ENCODE data around the gene NAA35. TPM values are rescaled to one million over a fixed set of nuclear protein-coding genes. Genes with fewer than 3 reads are reported as not detected.
"Not testable (repeated sequence)": the region's sequence is repeated elsewhere in the genome, so short reads cannot be mapped to it uniquely, and the experiment has no call there.

NAA35 gene
- total and polyA plus RNA-seq, 5 donors = 7.9 to 17.7 (median 16.9) TPM

- 89% methylated on average over 14 of the region's 14 CpGs for WGBS
These were observed 105.2 kb downstream of the NAA35 start for GRCh38 chr9:86046071-86046636.

GRCh38 chr9:86046930-86047341, 106.0 kb downstream of the NAA35 start:
- H3K27me3 ChIP-seq (ENCODE audit: control insufficient read depth, insufficient read depth) = no peaks in the 10 kb centered on the region
- no peak overlapping the region for H3K4me3 ChIP-seq (ENCODE audit: low read length)
- H3K27ac ChIP-seq (ENCODE audit: low read length) = no peak overlapping the region
- 79% methylated on average over 8 of the region's 8 CpGs for WGBS
- no peak for DNase-seq
- H3K9me3 ChIP-seq (ENCODE audit: control insufficient read depth, low read length) = no peaks in the 10 kb centered on the region
- no peak for ATAC-seq
- intact Hi-C loops (cut with DNase I) = no loop called here
- H3K4me1 ChIP-seq (ENCODE audit: control insufficient read depth, insufficient read depth, low read length) = no peaks in the 10 kb centered on the region

More at GRCh38 chr9:86046071-86046636, 105.2 kb downstream of the NAA35 start:
- Histone ChIP-seq H3K4me3 (ENCODE audit: low read length) (no peak overlapping the region), H3K4me1 (ENCODE audit: control insufficient read depth, insufficient read depth, low read length) (no peaks in the 10 kb centered on the region), H3K9me3 (ENCODE audit: control insufficient read depth, low read length) (no peaks in the 10 kb centered on the region), H3K27ac (ENCODE audit: low read length) (no peak overlapping the region), H3K27me3 (ENCODE audit: control insufficient read depth, insufficient read depth) (no peaks in the 10 kb centered on the region)
- intact Hi-C loops (cut with DNase I) = no loop called here
- DNase-seq (no peak), ATAC-seq (no peak)

GRCh38 chr9:86047361-86047760, 106.4 kb downstream of the NAA35 start:
- H3K4me1 ChIP-seq (ENCODE audit: control insufficient read depth, insufficient read depth, low read length) = no peaks in the 10 kb centered on the region
- ATAC-seq (no peak), DNase-seq (no peak)
- H3K27me3 ChIP-seq (ENCODE audit: control insufficient read depth, insufficient read depth) = no peaks in the 10 kb centered on the region
- no peak overlapping the region for H3K4me3 ChIP-seq (ENCODE audit: low read length)
- H3K27ac ChIP-seq (ENCODE audit: low read length) = no peak overlapping the region
- no peaks in the 10 kb centered on the region for H3K9me3 ChIP-seq (ENCODE audit: control insufficient read depth, low read length)
- WGBS = 96% methylated on average over 13 of the region's 13 CpGs
- intact Hi-C loops (cut with DNase I) = no loop called here

GRCh38 chr9:86048018-86048742, 107.2 kb downstream of the NAA35 start:
- intact Hi-C loops (cut with DNase I); H3K27ac ChIP-seq (ENCODE audit: low read length); DNase-seq; H3K9me3 ChIP-seq (ENCODE audit: control insufficient read depth, low read length); H3K27me3 ChIP-seq (ENCODE audit: control insufficient read depth, insufficient read depth); H3K4me1 ChIP-seq (ENCODE audit: control insufficient read depth, insufficient read depth, low read length); ATAC-seq; H3K4me3 ChIP-seq (ENCODE audit: low read length): not testable (repeated sequence)
- WGBS = 96% methylated on average over 6 of the region's 7 CpGs

GRCh38 chr9:86052556-86053468, 111.9 kb downstream of the NAA35 start:
- H3K27ac ChIP-seq (ENCODE audit: low read length) = no peak overlapping the region
- no peaks in the 10 kb centered on the region for H3K27me3 ChIP-seq (ENCODE audit: control insufficient read depth, insufficient read depth)
- intact Hi-C loops (cut with DNase I) = no loop called here
- DNase-seq (no peak), ATAC-seq (peak; percentile 14 to 36)
- no peaks in the 10 kb centered on the region for H3K4me1 ChIP-seq (ENCODE audit: control insufficient read depth, insufficient read depth, low read length)
- no peaks in the 10 kb centered on the region for H3K9me3 ChIP-seq (ENCODE audit: control insufficient read depth, low read length)
- WGBS = 91% methylated on average over 21 of the region's 21 CpGs
- H3K4me3 ChIP-seq (ENCODE audit: low read length) = no peak overlapping the region

- H3K9me3 ChIP-seq (ENCODE audit: control insufficient read depth, low read length) = no peaks in the 10 kb centered on the region
- H3K27ac ChIP-seq (ENCODE audit: low read length) = no peak overlapping the region
- 72% methylated on average over 3 of the region's 3 CpGs for WGBS
- ATAC-seq (no peak), DNase-seq (no peak)
- intact Hi-C loops (cut with DNase I) = no loop called here
- no peak overlapping the region for H3K4me3 ChIP-seq (ENCODE audit: low read length)
- no peaks in the 10 kb centered on the region for H3K4me1 ChIP-seq (ENCODE audit: control insufficient read depth, insufficient read depth, low read length)
- no peaks in the 10 kb centered on the region for H3K27me3 ChIP-seq (ENCODE audit: control insufficient read depth, insufficient read depth)
These were observed 113.7 kb downstream of the NAA35 start for GRCh38 chr9:86054695-86055094.

GRCh38 chr9:86057491-86057890, 116.5 kb downstream of the NAA35 start:
- intact Hi-C loops (cut with DNase I) = no loop called here
- no peak overlapping the region for H3K4me3 ChIP-seq (ENCODE audit: low read length)
- H3K27ac ChIP-seq (ENCODE audit: low read length) = no peak overlapping the region
- WGBS = 96% methylated on average over 13 of the region's 13 CpGs
- no peaks in the 10 kb centered on the region for H3K27me3 ChIP-seq (ENCODE audit: control insufficient read depth, insufficient read depth)
- H3K9me3 ChIP-seq (ENCODE audit: control insufficient read depth, low read length) = no peaks in the 10 kb centered on the region
- DNase-seq = no peak
- no peaks in the 10 kb centered on the region for H3K4me1 ChIP-seq (ENCODE audit: control insufficient read depth, insufficient read depth, low read length)
- peak in 1 of 2 donors; percentile 31 for ATAC-seq

GRCh38 chr9:86061972-86062739, 121.2 kb downstream of the NAA35 start:
- Histone ChIP-seq H3K9me3 (ENCODE audit: control insufficient read depth, low read length) (no peaks in the 10 kb centered on the region), H3K4me1 (ENCODE audit: control insufficient read depth, insufficient read depth, low read length) (no peaks in the 10 kb centered on the region), H3K27ac (ENCODE audit: low read length) (no peak overlapping the region), H3K27me3 (ENCODE audit: control insufficient read depth, insufficient read depth) (no peaks in the 10 kb centered on the region), H3K4me3 (ENCODE audit: low read length) (no peak overlapping the region)
- ATAC-seq (peak in 1 of 2 donors; percentile 21), DNase-seq (no peak)
- WGBS = 85% methylated on average over 11 of the region's 11 CpGs
- intact Hi-C loops (cut with DNase I) = no loop called here

- H3K4me3 ChIP-seq (ENCODE audit: low read length) = no peak overlapping the region
- no peak for ATAC-seq
- no peaks in the 10 kb centered on the region for H3K27me3 ChIP-seq (ENCODE audit: control insufficient read depth, insufficient read depth)
- H3K9me3 ChIP-seq (ENCODE audit: control insufficient read depth, low read length) = no peaks in the 10 kb centered on the region
- H3K27ac ChIP-seq (ENCODE audit: low read length) = no peak overlapping the region
- WGBS = 84% methylated on average over 16 of the region's 16 CpGs
- intact Hi-C loops (cut with DNase I) = no loop called here
- no peaks in the 10 kb centered on the region for H3K4me1 ChIP-seq (ENCODE audit: control insufficient read depth, insufficient read depth, low read length)
- no peak for DNase-seq
These were observed 122.1 kb downstream of the NAA35 start for GRCh38 chr9:86062845-86063693.

GRCh38 chr9:86064220-86064619, 123.3 kb downstream of the NAA35 start:
- intact Hi-C loops (cut with DNase I) = no loop called here
- H3K27me3 ChIP-seq (ENCODE audit: control insufficient read depth, insufficient read depth) = no peaks in the 10 kb centered on the region
- H3K4me3 ChIP-seq (ENCODE audit: low read length) = no peak overlapping the region
- no peak for ATAC-seq
- no peak for DNase-seq
- no peaks in the 10 kb centered on the region for H3K9me3 ChIP-seq (ENCODE audit: control insufficient read depth, low read length)
- H3K4me1 ChIP-seq (ENCODE audit: control insufficient read depth, insufficient read depth, low read length) = no peaks in the 10 kb centered on the region
- 78% methylated on average over 2 of the region's 2 CpGs for whole genome bisulfite sequencing
- no peak overlapping the region for H3K27ac ChIP-seq (ENCODE audit: low read length)

Data from right cardiac atrium (tissue), 5 donors.